Measurements from ENCODE around the gene NACC1. TPM values are rescaled to one million over a fixed set of nuclear protein-coding genes. Genes with fewer than 3 reads are reported as not detected.

The NACC1 gene
- total and polyA plus RNA-seq, 2 of the 13 experiments (the other 11 are each of a cell fraction or from before 2014, with no cell fraction given): 31.8 to 42.3 TPM

GRCh38 chr19:13171146-13171545 is 53.1 kb downstream of the NACC1 start (continued):
- TF ChIP-seq TFDP1 (CRISPR knock-in tag; IDR thresholded peaks at IDR 0.05; ENCODE audit: borderline replicate concordance) (no peak), HNRNPUL1 (IDR thresholded peaks at IDR 0.05; ENCODE audit: low read depth, low read length) (no peak), KAT7 (CRISPR knock-in tag; IDR thresholded peaks at IDR 0.05; ENCODE audit: borderline replicate concordance) (no peak), ZNF362 (CRISPR knock-in tag; IDR thresholded peaks at IDR 0.05; ENCODE audit: borderline replicate concordance) (no peak), SIN3B (IDR thresholded peaks at IDR 0.05; ENCODE audit: low read length) (no peak), PRDM15 (CRISPR knock-in tag; IDR thresholded peaks at IDR 0.05) (no peak), SOX6 (IDR thresholded peaks at IDR 0.05) (no peak), SOX6 (CRISPR knock-in tag; IDR thresholded peaks at IDR 0.05) (no peak), MTF1 (CRISPR knock-in tag; IDR thresholded peaks at IDR 0.05) (no peak)

Measured in HepG2 (cell line).